OCI-LY7 (cell line): Measurements from ENCODE around the gene KRTDAP. TPM values are rescaled to one million over a fixed set of nuclear protein-coding genes. Genes with fewer than 3 reads are reported as not detected.

ENCODE experiments used
- BruUV-seq: library from RNA; stranded (reverse); fragments of 400-500 nt; replicated peaks from 2 replicates; lab custom pipeline; 2021; lab: Mats Ljungman, UMichigan
- CTCF ChIA-PET: fragments of 300-600 bp; sonication (Branson Sonifier 250); formaldehyde crosslinking; loops from one replicate; lab custom pipeline; 2022; ENCODE audit warnings: antibody characterized with exemption; ENCODE audit not compliant: unreplicated experiment; lab: Charles Lee
- POLR2A ChIA-PET: fragments of 300-600 bp; sonication (Branson Sonifier 250); formaldehyde crosslinking; loops from one replicate; lab custom pipeline; 2022; ENCODE audit warnings: antibody characterized with exemption; lab: Charles Lee
- DNase-seq: peaks from one replicate; pipeline ENCODE4 v3.0.0-alpha.2; 2015; ENCODE audit warnings: low spot score
- H2AFZ ChIP-seq: fragments of 200-600 bp; sonication (generic), shearing (Covaris generic); 2 replicates; pipeline ENCODE4 v1.6.1; 2014; ENCODE audit warnings: mild to moderate bottlenecking, antibody characterized with exemption, low read length, moderate library complexity
- H3K27ac ChIP-seq: fragments of 200-600 bp; sonication (generic); 2 replicates; pipeline ENCODE4 v1.5.1; 2014; ENCODE audit warnings: mixed run types, low read depth, mild to moderate bottlenecking, moderate library complexity, low read length, inconsistent platforms; ENCODE audit not compliant: poor library complexity, severe bottlenecking
- H3K36me3 ChIP-seq: fragments of 200-600 bp; sonication (generic); 2 replicates; pipeline ENCODE4 v1.6.1; 2014; ENCODE audit warnings: mild to moderate bottlenecking, antibody characterized with exemption, low read length, moderate library complexity, mixed read lengths; ENCODE audit not compliant: insufficient read depth
- H3K4me1 ChIP-seq: fragments of 200-600 bp; sonication (generic); 2 replicates; pipeline ENCODE4 v1.5.1; 2014; ENCODE audit warnings: mild to moderate bottlenecking, low read length; ENCODE audit not compliant: insufficient read depth, poor library complexity, severe bottlenecking
- H3K4me2 ChIP-seq: fragments of 200-600 bp; sonication (generic); 2 replicates; pipeline ENCODE4 v1.6.1; 2014; ENCODE audit warnings: mild to moderate bottlenecking, low read length
- H3K4me3 ChIP-seq: fragments of 200-600 bp; sonication (generic); 2 replicates; pipeline ENCODE4 v1.5.1; 2014; ENCODE audit warnings: mild to moderate bottlenecking, low read depth, low read length; ENCODE audit not compliant: poor library complexity, severe bottlenecking
- H3K79me2 ChIP-seq: fragments of 200-600 bp; sonication (generic); 2 replicates; pipeline ENCODE4 v1.6.1; 2016; ENCODE audit warnings: low read depth, mild to moderate bottlenecking, low read length, moderate library complexity, mixed read lengths; ENCODE audit not compliant: insufficient read depth
- H3K9me2 ChIP-seq: fragments of 200-600 bp; sonication (generic); 2 replicates; pipeline ENCODE4 v1.6.1; 2016; ENCODE audit warnings: mild to moderate bottlenecking, low read length, mixed read lengths; ENCODE audit not compliant: insufficient read depth
- H3K9me3 ChIP-seq: fragments of 200-600 bp; sonication (generic); 2 replicates; pipeline ENCODE4 v1.6.1; 2014; ENCODE audit warnings: mild to moderate bottlenecking, mixed run types, low read length, mixed read lengths
- H4K20me1 ChIP-seq: fragments of 200-600 bp; sonication (generic); 2 replicates; pipeline ENCODE4 v1.6.1; 2014; ENCODE audit warnings: mild to moderate bottlenecking, antibody characterized with exemption, low read length, moderate library complexity, mixed read lengths; ENCODE audit not compliant: insufficient read depth
- EZH2phosphoT487 ChIP-seq: fragments of 200-600 bp; sonication (generic); IDR thresholded peaks from 2 replicates; pipeline ENCODE4 v1.6.1; 2018; ENCODE audit warnings: low read depth, borderline replicate concordance, mild to moderate bottlenecking, mixed run types, antibody characterized with exemption, low read length, moderate library complexity, mixed read lengths
- intact Hi-C: fragments of 100-400 bp; cut with micrococcal nuclease; formaldehyde crosslinking; loops from one replicate; pipeline ENCODE4 v1.10.0; 2022; ENCODE audit not compliant: unreplicated experiment
- total RNA-seq, 2 experiments: library from RNA; depleted of rRNA in 1 of 2; stranded (reverse); fragments of >200 nt in 1 of 2; shearing (Covaris generic) in 1 of 2; gene quantifications; 2 replicates each; pipeline ENCODE4 v1.2.3, GENCODE V29; 2014 to 2022
- TF ChIP-seq, protein P1 (sequence below): fragments of 200-600 bp; sonication (generic); conservative IDR thresholded peaks from 2 replicates; pipeline ENCODE4 v1.5.1; 2014; ENCODE audit warnings: mild to moderate bottlenecking, antibody characterized with exemption, low read length, moderate library complexity, mixed read lengths

The KRTDAP gene
- total RNA-seq, 2 experiments from 2014 or later, result not detected

DNA sequence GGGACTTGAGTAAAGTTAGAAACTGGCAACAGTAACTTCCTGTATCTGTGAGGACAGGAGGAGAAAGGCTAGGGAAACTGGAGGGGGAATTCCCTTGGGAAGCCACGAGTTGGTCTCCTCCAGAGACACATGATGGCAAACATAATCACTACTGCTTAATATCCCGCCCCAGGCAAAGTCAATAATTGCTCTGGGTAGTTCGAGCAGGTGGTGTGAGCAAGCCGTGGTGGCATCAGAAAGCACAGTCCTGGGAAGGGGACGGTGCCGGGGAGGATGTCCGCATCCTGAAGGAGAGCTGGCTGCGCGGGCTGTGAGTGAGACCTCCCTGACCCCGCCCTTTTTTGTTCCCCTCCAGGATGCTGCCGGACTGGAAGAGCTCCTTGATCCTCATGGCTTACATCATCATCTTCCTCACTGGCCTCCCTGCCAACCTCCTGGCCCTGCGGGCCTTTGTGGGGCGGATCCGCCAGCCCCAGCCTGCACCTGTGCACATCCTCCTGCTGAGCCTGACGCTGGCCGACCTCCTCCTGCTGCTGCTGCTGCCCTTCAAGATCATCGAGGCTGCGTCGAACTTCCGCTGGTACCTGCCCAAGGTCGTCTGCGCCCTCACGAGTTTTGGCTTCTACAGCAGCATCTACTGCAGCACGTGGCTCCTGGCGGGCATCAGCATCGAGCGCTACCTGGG is 40.8 kb downstream of the KRTDAP start:
- POLR2A ChIA-PET, result no interaction called here
- Histone ChIP-seq H3K4me1 (no peaks in the 10 kb centered on the region), H4K20me1 (no peaks in the 10 kb centered on the region), H3K36me3 (no peaks in the 10 kb centered on the region), H3K9me3 (no peaks in the 10 kb centered on the region), H3K4me3 (no peak overlapping the region), H3K79me2 (no peaks in the 10 kb centered on the region), H2AFZ (no peak overlapping the region), H3K9me2 (no peaks in the 10 kb centered on the region), H3K27ac (no peak overlapping the region), H3K4me2 (no peak overlapping the region)
- BruUV-seq, result no TSS peak
- intact Hi-C loops, result no loop called here
- CTCF ChIA-PET, result no interaction called here
- no peak for TF ChIP-seq EZH2phosphoT487
- TF ChIP-seq, protein P1, sequence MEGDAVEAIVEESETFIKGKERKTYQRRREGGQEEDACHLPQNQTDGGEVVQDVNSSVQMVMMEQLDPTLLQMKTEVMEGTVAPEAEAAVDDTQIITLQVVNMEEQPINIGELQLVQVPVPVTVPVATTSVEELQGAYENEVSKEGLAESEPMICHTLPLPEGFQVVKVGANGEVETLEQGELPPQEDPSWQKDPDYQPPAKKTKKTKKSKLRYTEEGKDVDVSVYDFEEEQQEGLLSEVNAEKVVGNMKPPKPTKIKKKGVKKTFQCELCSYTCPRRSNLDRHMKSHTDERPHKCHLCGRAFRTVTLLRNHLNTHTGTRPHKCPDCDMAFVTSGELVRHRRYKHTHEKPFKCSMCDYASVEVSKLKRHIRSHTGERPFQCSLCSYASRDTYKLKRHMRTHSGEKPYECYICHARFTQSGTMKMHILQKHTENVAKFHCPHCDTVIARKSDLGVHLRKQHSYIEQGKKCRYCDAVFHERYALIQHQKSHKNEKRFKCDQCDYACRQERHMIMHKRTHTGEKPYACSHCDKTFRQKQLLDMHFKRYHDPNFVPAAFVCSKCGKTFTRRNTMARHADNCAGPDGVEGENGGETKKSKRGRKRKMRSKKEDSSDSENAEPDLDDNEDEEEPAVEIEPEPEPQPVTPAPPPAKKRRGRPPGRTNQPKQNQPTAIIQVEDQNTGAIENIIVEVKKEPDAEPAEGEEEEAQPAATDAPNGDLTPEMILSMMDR, result no peak
- DNase-seq, result no peak

DNA sequence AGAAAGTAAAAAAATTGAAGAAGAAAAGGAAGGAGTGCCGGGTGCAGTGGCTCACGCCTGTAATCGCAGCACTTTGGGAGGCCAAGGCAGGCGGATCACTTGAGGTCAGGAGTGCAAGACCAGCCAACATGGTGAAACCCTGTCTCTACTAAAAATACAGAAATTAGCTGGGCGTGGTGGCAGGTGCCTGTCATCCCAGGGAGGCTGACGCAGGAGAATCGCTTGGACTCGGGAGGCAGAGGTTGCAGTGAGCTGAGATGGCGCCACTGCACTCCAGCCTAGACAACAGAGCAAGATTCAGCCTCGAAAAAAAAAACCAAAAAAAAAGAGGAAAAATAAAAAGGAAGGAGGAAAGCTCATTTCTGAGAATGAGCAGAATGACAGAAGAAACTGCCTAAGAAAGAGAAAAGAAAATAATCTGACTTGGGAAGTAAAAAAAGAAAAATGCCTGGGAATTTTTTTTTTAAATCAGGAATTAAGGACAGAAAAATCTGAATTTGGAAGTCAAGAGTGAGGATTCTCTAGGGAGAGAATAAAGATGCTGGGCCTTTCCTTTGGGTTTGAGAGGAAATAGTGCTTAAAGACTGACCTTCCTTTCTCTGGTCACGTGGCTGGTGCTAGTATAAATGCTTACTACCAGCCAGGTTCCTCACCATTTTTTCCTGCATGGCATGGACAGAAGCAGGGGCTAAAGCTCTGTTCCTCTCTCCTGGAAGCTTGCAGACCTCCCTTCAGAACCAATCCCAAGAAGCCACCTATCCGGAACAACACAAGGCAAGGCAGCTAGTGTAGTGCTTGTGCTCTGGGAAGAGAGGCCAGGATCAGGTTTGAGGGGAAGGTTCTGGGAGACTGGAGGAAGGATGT is 42.4 kb downstream of the KRTDAP start, which contains the start of gene FFAR2:
Gene FFAR2, plus strand, starts transcription at position 652 of the 864 bp plus-strand sequence. CDS start 1,458 bp downstream, outside the sequence.
- Histone ChIP-seq H3K36me3 (no peaks in the 10 kb centered on the region), H3K4me3 (no peak within 1 kb of the TSS), H4K20me1 (no peaks in the 10 kb centered on the region), H3K79me2 (no peaks in the 10 kb centered on the region), H2AFZ (no peak within 1 kb of the TSS), H3K9me2 (no peaks in the 10 kb centered on the region), H3K4me2 (no peak within 1 kb of the TSS), H3K27ac (no peak within 1 kb of the TSS), H3K4me1 (no peaks in the 10 kb centered on the region), H3K9me3 (no peaks in the 10 kb centered on the region)
- intact Hi-C loops, result no loop called here
- ChIA-PET POLR2A (no interaction called here), CTCF (no interaction called here)
- BruUV-seq, result no TSS peak
- DNase-seq, result no peak
- TF ChIP-seq EZH2phosphoT487, result no peak
- TF ChIP-seq, protein P1, result no peak
